Right atrium auricular region (tissue), 2 donors: ENCODE results near the gene TDRD5. TPM values are rescaled to one million over a fixed set of nuclear protein-coding genes. Genes with fewer than 3 reads are reported as not detected.

Source experiments
- DNase-seq: peaks from one replicate; pipeline ENCODE4 v3.0.0-alpha.2; 2019; ENCODE audit warnings: low spot score
- H3K27ac ChIP-seq, 2 donors: fragments of 200-600 bp; sonication (generic); 1 replicate in 1 of 2; 2 replicates in 1 of 2; pipeline ENCODE4 v1.5.1; 2016 to 2019
- H3K27me3 ChIP-seq, 2 donors: fragments of 200-600 bp; sonication (generic); one replicate each; pipeline versions ENCODE4 v1.5.1 to v1.6.0; 2017 to 2019
- H3K36me3 ChIP-seq: fragments of 200-600 bp; sonication (generic); one replicate; pipeline ENCODE4 v1.5.1; 2016
- H3K4me1 ChIP-seq, 2 donors: fragments of 200-600 bp; sonication (generic); one replicate each; pipeline versions ENCODE4 v1.5.1 to v1.6.0; 2017 to 2019
- H3K4me3 ChIP-seq, 2 donors: fragments of 200-600 bp; sonication (generic); 1 replicate in 1 of 2; 2 replicates in 1 of 2; pipeline ENCODE4 v1.5.1; 2017 to 2019; ENCODE audit warnings: mild to moderate bottlenecking in 1 of 2, moderate library complexity in 1 of 2
- H3K9me3 ChIP-seq, 2 donors: fragments of 200-600 bp; sonication (generic); one replicate each; pipeline ENCODE4 v1.5.1; 2019
- CTCF ChIP-seq, 2 donors: fragments of 200-600 bp; sonication (generic); IDR thresholded peaks; one replicate each; pipeline ENCODE4 v1.5.1; 2019; ENCODE audit warnings: antibody characterized with exemption in 2 of 2
- total RNA-seq, 2 donors: library from RNA; depleted of rRNA; stranded (reverse); fragments of >200 nt; gene quantifications; one replicate each; pipeline ENCODE4 v1.1.0, GENCODE V29; 2016

Gene TDRD5
- total RNA-seq, 2 donors from 2014 or later = 0.20 TPM; not detected in 1

GRCh38 chr1:179714159-179714558, 122.5 kb downstream of the TDRD5 start:
- TF ChIP-seq CTCF (IDR thresholded peaks at IDR 0.05) = no peak

GRCh38 chr1:179714623-179715022, 123.0 kb downstream of the TDRD5 start:
- H3K27ac ChIP-seq = no peak overlapping the region
- peaks cover 0 to 10% of the 10 kb centered on the region in 2 donors for H3K4me1 ChIP-seq
- H3K4me3 ChIP-seq = no peak overlapping the region
- no peaks in the 10 kb centered on the region for H3K36me3 ChIP-seq
- no peaks in the 10 kb centered on the region for H3K27me3 ChIP-seq
- DNase-seq = no peak
- TF ChIP-seq CTCF (IDR thresholded peaks at IDR 0.05) = no peak
- peaks cover 4 to 65% of the 10 kb centered on the region in 2 donors for H3K9me3 ChIP-seq

More at GRCh38 chr1:179714159-179714558, 122.5 kb downstream of the TDRD5 start:
- H3K27ac ChIP-seq = no peak overlapping the region
- no peaks in the 10 kb centered on the region for H3K36me3 ChIP-seq
- no peak overlapping the region for H3K4me3 ChIP-seq
- H3K4me1 ChIP-seq = peaks cover 0 to 14% of the 10 kb centered on the region in 2 donors
- DNase-seq = no peak
- H3K27me3 ChIP-seq = no peaks in the 10 kb centered on the region
- H3K9me3 ChIP-seq = peaks cover 4 to 60% of the 10 kb centered on the region in 2 donors

- H3K36me3 ChIP-seq = no peaks in the 10 kb centered on the region
- H3K9me3 ChIP-seq = peaks cover 4 to 68% of the 10 kb centered on the region in 2 donors
Measured at GRCh38 chr1:179719272-179719671, 127.6 kb downstream of the TDRD5 start.

GRCh38 chr1:179728271-179728670, 136.6 kb downstream of the TDRD5 start:
- no peak for DNase-seq
- Histone ChIP-seq H3K4me3 (no peak overlapping the region), H3K27me3 (no peaks in the 10 kb centered on the region), H3K36me3 (no peaks in the 10 kb centered on the region), H3K27ac (no peak overlapping the region), H3K4me1 (no peaks in the 10 kb centered on the region), H3K9me3 (no peaks in the 10 kb centered on the region)
- no peak for TF ChIP-seq CTCF (IDR thresholded peaks at IDR 0.05)

More at GRCh38 chr1:179719272-179719671, 127.6 kb downstream of the TDRD5 start:
- no peak overlapping the region for H3K4me3 ChIP-seq
- no peak for TF ChIP-seq CTCF (IDR thresholded peaks at IDR 0.05)
- H3K27ac ChIP-seq = no peak overlapping the region
- no peak for DNase-seq
- no peaks in the 10 kb centered on the region for H3K27me3 ChIP-seq
- no peaks in the 10 kb centered on the region for H3K4me1 ChIP-seq

- DNase-seq = no peak
- no peaks in the 10 kb centered on the region for H3K36me3 ChIP-seq
- no peaks in the 10 kb centered on the region for H3K9me3 ChIP-seq
- TF ChIP-seq CTCF (IDR thresholded peaks at IDR 0.05) = no peak
- no peaks in the 10 kb centered on the region for H3K27me3 ChIP-seq
- no peak overlapping the region for H3K4me3 ChIP-seq
- no peaks in the 10 kb centered on the region for H3K4me1 ChIP-seq
- H3K27ac ChIP-seq = no peak overlapping the region
Measured at GRCh38 chr1:179729881-179730280, 138.2 kb downstream of the TDRD5 start.

GRCh38 chr1:179731643-179732042, 140.0 kb downstream of the TDRD5 start:
- TF ChIP-seq CTCF (IDR thresholded peaks at IDR 0.05) = no peak
- Histone ChIP-seq H3K27ac (no peak overlapping the region), H3K36me3 (no peaks in the 10 kb centered on the region), H3K4me3 (no peak overlapping the region), H3K9me3 (no peaks in the 10 kb centered on the region), H3K27me3 (no peaks in the 10 kb centered on the region), H3K4me1 (no peaks in the 10 kb centered on the region)
- DNase-seq = no peak
